COLO668 (cell line): Measurements from ENCODE around the gene MYRFL.
A peak's percentile ranks its signal among the peaks of the same experiment; 100 is the strongest.
"Not testable (repeated sequence)": the region's sequence is repeated elsewhere in the genome, so short reads cannot be mapped to it uniquely, and the experiment has no call there.

Source experiments
- DNase-seq: peaks from one replicate; lab custom pipeline; 2025; ENCODE audit not compliant: unreplicated experiment; lab: John Stamatoyannopoulos, UW

Gene MYRFL

DNA sequence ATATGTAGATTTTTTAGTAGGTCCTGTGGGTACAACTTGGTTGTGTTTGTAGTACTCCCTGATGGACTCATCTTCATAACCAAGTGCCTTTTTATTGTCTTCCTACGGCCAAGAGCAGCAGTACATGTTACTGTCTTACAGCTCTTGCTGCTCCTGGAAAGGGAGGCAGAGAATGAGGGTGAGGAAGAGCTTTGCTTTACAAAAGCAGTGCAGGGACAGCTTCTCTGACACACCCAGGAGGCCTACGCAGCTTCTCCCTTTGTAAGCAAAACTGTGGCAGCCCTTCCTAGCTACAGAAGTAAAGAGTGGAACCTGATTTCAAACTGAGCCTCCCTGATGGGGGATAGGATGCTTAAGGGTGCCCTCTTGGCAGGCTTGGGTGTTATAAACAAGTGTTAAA lies 18.6 kb downstream of the MYRFL start:
- no peak for DNase-seq

DNA sequence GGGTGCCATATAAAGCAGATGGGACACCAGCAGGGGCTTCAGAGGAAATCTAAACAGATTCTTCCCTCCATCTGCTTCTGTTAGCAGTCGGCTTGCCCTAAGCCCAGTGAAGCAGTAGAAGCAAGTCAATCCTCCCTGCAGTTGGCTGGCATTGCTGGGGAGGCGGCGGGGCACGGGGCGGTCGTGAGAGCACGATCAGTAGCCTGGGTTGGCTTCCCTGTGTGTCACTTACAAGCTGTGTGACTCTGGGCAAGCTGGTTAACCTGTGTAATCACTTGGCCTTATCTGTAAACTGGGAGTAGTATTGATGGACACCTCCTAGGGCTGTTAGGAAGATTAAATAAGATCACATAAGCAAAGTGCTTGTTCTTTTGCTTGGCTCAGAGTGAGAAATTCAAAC lies 19.4 kb downstream of the MYRFL start:
- DNase-seq, result no peak

DNA sequence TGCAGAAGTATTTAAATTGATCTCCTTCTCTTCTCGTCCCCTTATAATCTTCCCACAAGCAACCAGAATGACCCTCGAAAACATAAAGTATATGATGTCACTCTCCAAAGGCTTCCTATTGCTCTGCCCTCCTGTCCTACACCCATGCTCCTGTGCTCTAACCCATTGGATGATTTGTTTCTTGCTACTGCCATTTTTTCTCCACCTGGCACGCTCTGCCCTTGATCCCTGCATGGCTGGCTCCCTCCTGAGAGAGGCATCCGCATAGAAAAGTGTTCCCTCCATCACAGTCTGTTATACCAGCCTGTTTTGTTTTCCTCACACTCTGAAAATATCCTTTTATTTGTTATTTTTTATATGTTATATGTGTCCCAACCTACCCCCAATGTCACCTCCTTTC lies 19.8 kb downstream of the MYRFL start:
- no peak for DNase-seq

DNA sequence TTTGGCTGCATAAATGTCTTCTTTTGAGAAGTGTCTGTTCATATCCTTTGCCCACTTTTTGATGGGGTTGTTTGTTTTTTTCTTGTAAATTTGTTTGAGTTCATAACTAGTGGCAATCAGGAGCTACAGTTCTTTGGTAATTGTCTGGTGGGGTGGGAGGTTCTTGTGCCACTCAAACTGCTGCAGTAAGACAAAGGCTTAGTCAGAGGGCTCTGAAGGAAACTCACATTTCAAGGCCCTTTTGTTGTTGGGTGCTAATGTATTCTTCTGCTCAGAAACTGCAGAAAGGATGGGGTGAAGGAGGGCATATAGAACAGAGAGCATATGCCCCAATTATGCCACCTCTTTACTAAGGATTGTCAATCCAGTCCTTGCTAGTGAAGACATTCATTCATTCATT lies 21.9 kb downstream of the MYRFL start:
- DNase-seq, result no peak

- DNase-seq, result no peak
Observed at GRCh38 chr12:69851976-69852375, 26.9 kb downstream of the MYRFL start.

DNA sequence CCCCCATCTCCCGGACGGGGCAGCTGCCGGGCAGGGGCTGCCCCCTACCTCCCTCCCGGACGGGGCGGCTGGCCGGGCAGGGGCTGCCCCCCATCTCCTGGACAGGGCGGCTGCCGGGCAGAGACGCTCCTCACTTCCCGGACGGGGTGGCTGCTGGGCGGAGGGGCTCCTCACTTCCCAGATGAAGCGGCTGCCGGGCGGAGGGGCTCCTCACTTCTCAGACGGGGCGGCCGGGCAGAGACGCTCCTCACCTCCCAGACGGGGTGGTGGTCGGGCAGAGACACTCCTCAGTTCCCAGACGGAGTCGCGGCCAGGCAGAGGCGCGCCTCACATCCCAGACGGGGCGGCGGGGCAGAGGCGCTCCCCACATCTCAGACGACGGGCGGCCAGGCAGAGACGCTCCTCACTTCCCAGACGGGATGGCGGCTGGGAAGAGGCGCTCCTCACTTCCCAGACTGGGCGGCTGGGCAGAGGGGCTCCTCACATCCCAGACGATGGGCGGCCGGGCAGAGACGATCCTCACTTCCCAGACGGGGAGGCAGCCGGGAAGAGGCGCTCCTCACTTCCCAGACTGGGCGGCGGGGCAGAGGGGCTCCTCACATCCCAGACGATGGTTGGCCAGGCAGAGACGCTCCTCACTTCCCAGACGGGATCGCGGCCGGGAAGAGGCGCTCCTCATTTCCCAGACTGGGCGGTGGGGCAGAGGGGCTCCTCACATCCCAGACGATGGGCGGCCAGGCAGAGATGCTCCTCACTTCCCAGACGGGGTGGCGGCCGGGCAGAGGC lies 28.3 kb downstream of the MYRFL start:
- not testable (repeated sequence) for DNase-seq

DNA sequence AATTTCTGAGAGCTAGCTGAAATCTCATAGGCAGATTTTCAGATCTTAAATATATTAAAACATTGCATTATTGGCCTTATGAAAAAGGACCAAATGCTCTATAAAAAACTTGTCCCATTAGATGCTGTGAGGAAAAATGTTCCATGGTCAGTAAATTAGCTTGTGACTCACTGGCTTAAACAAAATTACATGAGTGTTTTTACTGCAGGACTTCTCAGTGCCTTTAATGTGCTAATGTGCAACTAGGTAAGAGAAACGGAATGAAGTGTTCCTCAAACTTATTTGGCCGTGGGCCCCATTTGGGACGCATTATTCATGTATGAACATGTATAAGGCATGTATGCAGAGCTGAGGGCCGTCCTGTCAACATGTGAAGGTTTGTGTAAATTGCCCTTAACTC lies 41.7 kb downstream of the MYRFL start:
- DNase-seq, result no peak

GRCh38 chr12:69868695-69869094 lies 43.7 kb downstream of the MYRFL start:
- no peak for DNase-seq

DNA sequence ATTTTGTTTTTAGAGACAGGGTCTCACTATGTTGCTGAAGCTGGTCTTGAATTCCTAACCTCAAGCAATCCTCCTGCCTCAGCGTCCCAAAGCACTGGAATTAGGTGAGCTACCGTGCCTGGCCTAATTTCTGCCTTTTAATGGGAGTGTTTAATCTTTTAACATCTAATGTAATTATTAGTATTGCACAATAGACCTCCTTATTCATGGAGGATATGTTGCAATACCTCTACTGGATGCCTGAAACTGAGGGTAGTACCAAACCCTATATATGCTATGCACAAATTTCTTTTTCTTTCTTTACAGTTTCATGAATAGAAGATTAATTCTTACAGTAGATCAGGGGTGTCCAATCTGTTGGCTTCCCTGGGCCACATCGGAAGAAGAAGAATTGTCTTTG lies 47.8 kb downstream of the MYRFL start:
- DNase-seq, result no peak

DNA sequence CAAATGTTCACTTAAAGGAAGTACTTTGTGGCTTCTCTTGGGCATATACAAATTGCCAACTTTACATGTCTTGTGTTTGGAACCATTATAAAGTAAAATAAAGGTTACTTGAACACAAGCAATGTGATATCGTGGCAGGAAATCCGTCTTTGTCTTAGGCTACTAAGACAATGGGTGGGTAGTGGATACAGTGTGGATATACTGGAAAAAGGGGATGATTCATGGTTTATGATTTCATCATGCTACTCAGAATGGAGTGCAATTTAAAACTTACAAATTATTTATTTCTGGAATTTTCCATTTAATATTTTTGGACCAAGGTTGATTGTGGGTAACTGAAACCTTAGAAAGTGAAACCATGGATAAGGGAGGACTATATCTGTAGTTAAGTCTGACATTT lies 48.4 kb downstream of the MYRFL start:
- DNase-seq, result no peak

DNA sequence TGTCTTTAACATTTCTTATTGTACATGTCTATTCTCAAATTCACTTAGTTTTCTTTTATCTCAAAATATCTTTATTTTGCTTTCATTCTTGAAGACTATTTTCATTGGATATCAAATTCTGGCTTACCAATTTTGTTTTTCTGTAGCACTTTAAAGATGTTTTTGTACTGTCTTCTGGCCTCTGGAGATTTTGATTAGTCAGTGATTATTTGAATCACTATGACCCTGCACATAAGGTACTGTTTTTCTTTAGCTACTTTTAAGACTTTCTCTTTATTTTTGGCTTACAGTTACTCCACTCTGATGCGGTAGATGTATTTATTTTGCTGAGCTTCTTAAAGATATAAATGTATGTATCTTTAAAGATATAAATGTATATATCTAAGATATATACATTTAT lies 49.6 kb downstream of the MYRFL start:
- DNase-seq, result no peak

DNA sequence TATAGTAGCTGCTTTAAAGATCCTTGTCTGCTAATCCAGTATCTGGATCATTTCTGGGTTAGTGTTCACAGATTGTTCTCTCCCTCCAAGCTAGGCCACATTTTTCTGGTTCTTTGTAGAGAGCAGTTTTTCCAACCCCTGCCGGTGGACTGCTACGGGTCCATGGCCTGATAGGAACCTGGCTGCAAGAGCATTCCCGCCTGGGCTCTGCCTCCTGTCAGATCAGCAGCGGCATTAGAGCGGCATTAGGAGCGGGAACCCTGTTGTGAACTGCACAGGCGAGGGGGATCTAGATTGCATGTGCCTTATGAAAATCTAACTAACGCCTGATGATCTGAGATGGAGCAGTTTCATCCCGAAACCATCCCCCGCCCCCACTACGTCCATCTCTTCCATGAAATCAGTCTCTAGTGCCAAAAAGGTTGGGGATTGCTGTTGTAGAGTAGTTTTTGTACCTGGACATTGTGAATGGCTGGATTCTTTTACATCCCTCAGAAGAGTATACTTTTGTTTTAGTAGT lies 50.4 kb downstream of the MYRFL start:
- no peak for DNase-seq

- peak; percentile 67 for DNase-seq
Observed at GRCh38 chr12:69879007-69879960, 54.3 kb downstream of the MYRFL start.

GRCh38 chr12:69880571-69880970 lies 55.5 kb downstream of the MYRFL start:
- DNase-seq, result no peak

GRCh38 chr12:69881771-69882170 lies 56.7 kb downstream of the MYRFL start:
- DNase-seq, result no peak

DNA sequence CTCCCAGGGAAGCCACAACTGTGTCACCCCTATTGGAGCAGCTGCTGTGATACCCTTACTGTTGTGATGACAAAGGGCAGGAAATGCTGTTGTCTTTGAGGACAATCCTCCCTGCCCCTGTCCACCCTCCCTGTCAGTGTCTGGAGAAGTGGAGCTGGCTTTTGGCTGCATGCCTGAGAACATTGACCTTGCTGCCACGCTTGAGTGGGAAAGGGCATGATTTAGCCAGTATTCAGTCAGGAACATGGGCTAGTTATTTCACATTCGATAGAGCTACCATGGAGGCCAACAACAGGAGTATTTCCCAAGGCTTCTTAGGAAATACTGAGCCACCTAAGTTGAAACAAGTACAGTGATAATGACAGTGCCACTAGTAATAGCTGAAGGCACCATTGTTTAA lies 59.4 kb downstream of the MYRFL start:
- DNase-seq, result peak; percentile 68

DNA sequence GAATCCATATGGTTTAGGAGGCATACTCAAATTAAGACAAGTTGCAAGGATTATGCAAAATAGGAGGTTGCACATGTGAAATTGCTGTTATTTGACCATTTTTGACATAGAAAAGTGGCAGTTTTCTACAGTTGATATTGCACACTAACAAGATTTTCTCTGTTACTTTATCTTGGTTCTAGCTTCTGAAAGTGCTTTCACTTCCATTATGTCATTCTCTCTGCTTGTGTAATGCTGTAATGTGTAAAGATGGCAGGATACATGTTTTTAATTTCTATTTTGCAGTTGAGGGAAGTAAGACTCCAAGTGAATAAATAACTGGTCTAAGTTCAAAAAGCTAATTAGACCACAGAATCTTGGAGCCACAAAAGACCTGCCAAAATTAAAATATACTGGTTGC lies 60.6 kb downstream of the MYRFL start:
- DNase-seq, result no peak

DNA sequence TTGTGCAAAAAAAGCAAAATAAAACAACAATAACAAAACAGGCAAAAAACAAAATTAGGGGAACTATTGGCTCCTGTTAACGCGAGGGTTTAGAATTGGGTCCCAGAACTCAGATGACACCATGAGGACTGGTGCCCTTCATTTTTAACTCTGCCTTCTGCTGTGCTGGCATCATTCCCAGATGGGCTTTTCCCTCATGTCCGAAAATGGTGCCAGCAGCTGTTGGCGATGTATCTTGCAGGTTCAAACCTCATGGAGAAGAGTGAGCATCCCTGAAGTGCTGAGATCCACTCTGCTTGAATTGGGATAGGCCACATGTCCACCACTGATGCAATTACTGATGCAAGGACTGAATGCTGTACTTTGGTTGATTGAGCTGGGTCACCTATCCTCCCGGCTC lies 61.1 kb downstream of the MYRFL start:
- no peak for DNase-seq

DNA sequence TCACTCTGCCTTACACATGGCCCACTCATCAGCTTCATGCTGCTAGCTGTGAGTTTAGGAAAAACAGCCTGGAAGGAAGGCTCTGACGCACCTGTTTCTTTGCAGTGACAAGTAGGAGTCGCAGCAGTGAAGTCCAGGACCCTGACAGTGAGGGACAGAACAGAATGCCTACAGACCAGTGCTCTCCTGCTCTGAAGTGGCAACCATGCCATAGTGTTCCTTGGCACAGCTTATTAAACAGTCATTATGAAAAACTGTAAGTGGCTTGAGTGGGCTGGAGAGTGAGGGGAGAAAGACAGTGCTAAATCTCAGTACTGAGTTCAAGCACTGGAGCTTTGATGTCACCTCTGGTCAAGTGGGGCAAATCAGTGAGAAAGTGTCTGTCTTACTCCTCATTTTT lies 61.7 kb downstream of the MYRFL start:
- no peak for DNase-seq

- no peak for DNase-seq
Observed at GRCh38 chr12:69888901-69889300, 63.9 kb downstream of the MYRFL start.

- DNase-seq, result no peak
Observed at GRCh38 chr12:69894800-69895383, 69.9 kb downstream of the MYRFL start.
